Common myeloid progenitor, CD34-positive (primary cell): ENCODE results near the gene GID8.

Experiments used
- CTCF ChIA-PET: fragments of 350-600 bp; sonication (Branson Sonifier 250); formaldehyde crosslinking; loops from one replicate; lab custom pipeline; 2021; ENCODE audit warnings: antibody characterized with exemption; lab: Charles Lee
- POLR2A ChIA-PET: fragments of 350-600 bp; sonication (Branson Sonifier 250); formaldehyde crosslinking; loops from one replicate; lab custom pipeline; 2021; ENCODE audit warnings: antibody characterized with exemption; lab: Charles Lee
- DNase-seq, 3 donors: peaks; one replicate each; pipeline versions ENCODE4 v3.0.0 to v3.0.0-alpha.2; 2013
- H3K27ac ChIP-seq, 2 experiments: 1 replicate in 1 of 2; 2 replicates in 1 of 2; pipeline ENCODE4 v1.7.0; 2013; ENCODE audit warnings: inconsistent platforms in 2 of 2, low read length in 2 of 2, mild to moderate bottlenecking in 2 of 2, low read depth in 1 of 2, moderate library complexity in 1 of 2; ENCODE audit not compliant: severe bottlenecking in 2 of 2, insufficient read depth in 1 of 2, poor library complexity in 1 of 2
- H3K27me3 ChIP-seq, 5 experiments: replicated peaks in 2 of 5; 1 replicate in 3 of 5; 2 replicates in 2 of 5; pipeline versions ENCODE4 v1.6.1 to v1.7.0; 2013; ENCODE audit warnings: low read length in 4 of 5, mild to moderate bottlenecking in 2 of 5, moderate library complexity in 2 of 5, inconsistent platforms in 1 of 5; ENCODE audit not compliant: insufficient read depth in 5 of 5, control insufficient read depth in 4 of 5
- H3K36me3 ChIP-seq, 4 experiments: 1 replicate in 2 of 4; 2 replicates in 2 of 4; pipeline versions ENCODE4 v1.6.1 to v1.7.0; 2013; ENCODE audit warnings: low read length in 3 of 4, control low read depth in 1 of 4, mild to moderate bottlenecking in 1 of 4; ENCODE audit not compliant: control insufficient read depth in 4 of 4, insufficient read depth in 4 of 4
- H3K4me1 ChIP-seq, 4 experiments: 1 replicate in 3 of 4; 2 replicates in 1 of 4; pipeline versions ENCODE4 v1.6.1 to v1.7.1; 2013; ENCODE audit warnings: low read length in 3 of 4, mild to moderate bottlenecking in 3 of 4, control low read depth in 1 of 4, inconsistent platforms in 1 of 4, moderate library complexity in 1 of 4; ENCODE audit not compliant: control insufficient read depth in 4 of 4, insufficient read depth in 4 of 4; ENCODE audit errors: control extremely low read depth in 1 of 4
- H3K4me3 ChIP-seq, 7 experiments: 1 replicate in 4 of 7; 2 replicates in 3 of 7; pipeline versions ENCODE4 v1.5.1 to v1.7.0; 2013; ENCODE audit warnings: mild to moderate bottlenecking in 7 of 7, low read length in 6 of 7, moderate library complexity in 6 of 7, inconsistent platforms in 2 of 7, low read depth in 2 of 7, control low read depth in 1 of 7; ENCODE audit not compliant: insufficient read depth in 4 of 7, control insufficient read depth in 1 of 7; ENCODE audit errors: extremely low read depth in 1 of 7
- H3K9me3 ChIP-seq, 5 experiments: 1 replicate in 4 of 5; 2 replicates in 1 of 5; pipeline versions ENCODE4 v1.6.1 to v1.7.1; 2013; ENCODE audit warnings: low read length in 4 of 5, mild to moderate bottlenecking in 2 of 5, inconsistent platforms in 1 of 5, low read depth in 1 of 5, moderate library complexity in 1 of 5; ENCODE audit not compliant: control insufficient read depth in 4 of 5, insufficient read depth in 2 of 5; ENCODE audit errors: control extremely low read depth in 1 of 5
- WGBS: methylation state at CpG from one replicate; pipeline ENCODE4 v1.1.5; 2013; ENCODE audit not compliant: insufficient coverage; 5-methylcytosine and 5-hydroxymethylcytosine counted together

The GID8 gene

GRCh38 chr20:62953839-62954703, 16.1 kb downstream of the GID8 start:
- Histone ChIP-seq H3K27me3 (no peaks in the 10 kb centered on the region), H3K36me3 (peaks cover 2 to 51% (median 29%) of the 10 kb centered on the region in 4 experiments), H3K4me3 (peak overlapping the region; percentile 11 to 90 (median 67)), H3K4me1 (peaks cover 2 to 77% (median 71%) of the 10 kb centered on the region in 4 experiments), H3K27ac (peak overlapping the region; percentile 76 to 83), H3K9me3 (peaks cover 0 to 6% (median 2%) of the 10 kb centered on the region in 5 experiments)
- CTCF ChIA-PET: interaction anchor here (1.1 to 2.5 kb wide), 12 partner anchors 10 to 60 kb away, joined by 3 to 12 read pairs (median 8); partner anchors contain the start of genes DIDO1 and GID8
- WGBS: under 1% methylated on average over 28 of the region's 32 CpGs
- POLR2A ChIA-PET: interaction anchor here (1.0 to 1.6 kb wide), 3 partner anchors 10 to 47 kb away, joined by 6 to 7 read pairs (median 6); partner anchors contain the start of gene GID8
- DNase-seq: peak; percentile 93 to 99 (median 98)

- no peak for DNase-seq
- Histone ChIP-seq H3K4me1 (peaks cover 2 to 94% (median 86%) of the 10 kb centered on the region in 4 experiments), H3K27me3 (no peaks in the 10 kb centered on the region), H3K27ac (peak overlapping the region in 1 of 2 experiments; percentile 22), H3K36me3 (peaks cover 0 to 51% (median 21%) of the 10 kb centered on the region in 4 experiments), H3K9me3 (no peaks in the 10 kb centered on the region), H3K4me3 (peak overlapping the region in 2 of 7 experiments; percentile 1 to 27)
- ChIA-PET POLR2A (no interaction called here), CTCF (interaction anchor here (0.7 to 2.3 kb wide), 8 partner anchors 12 to 41 kb away, joined by 3 to 12 read pairs (median 4); partner anchors contain the start of genes DIDO1 and GID8)
- 83% methylated on average over 23 of the region's 23 CpGs for WGBS
Observed at GRCh38 chr20:62955519-62956386, 17.8 kb downstream of the GID8 start.

GRCh38 chr20:62956387-62957135, 18.6 kb downstream of the GID8 start:
- ChIA-PET POLR2A (no interaction called here), CTCF (interaction anchor here (0.8 to 1.4 kb wide), 4 partner anchors 16 to 42 kb away, joined by 3 to 4 read pairs (median 3); no protein-coding TSS in a partner anchor)
- H3K4me3 ChIP-seq: no peak overlapping the region
- peaks cover 0 to 51% (median 21%) of the 10 kb centered on the region in 4 experiments for H3K36me3 ChIP-seq
- H3K27me3 ChIP-seq: no peaks in the 10 kb centered on the region
- 95% methylated on average over 22 of the region's 25 CpGs for WGBS
- H3K27ac ChIP-seq: no peak overlapping the region
- H3K4me1 ChIP-seq: peaks cover 2 to 89% (median 83%) of the 10 kb centered on the region in 4 experiments
- H3K9me3 ChIP-seq: no peaks in the 10 kb centered on the region
- DNase-seq: no peak

GRCh38 chr20:62957136-62958117, 19.5 kb downstream of the GID8 start:
- no peak for DNase-seq
- POLR2A ChIA-PET: no interaction called here
- no peak overlapping the region for H3K4me3 ChIP-seq
- H3K9me3 ChIP-seq: no peaks in the 10 kb centered on the region
- CTCF ChIA-PET: interaction anchor here (0.8 to 1.3 kb wide), 3 partner anchors 23 to 27 kb away, joined by 3 read pairs; no protein-coding TSS in a partner anchor
- no peak overlapping the region for H3K27ac ChIP-seq
- 94% methylated on average over 34 of the region's 36 CpGs for WGBS
- H3K27me3 ChIP-seq: no peaks in the 10 kb centered on the region
- peaks cover 0 to 60% (median 26%) of the 10 kb centered on the region in 4 experiments for H3K36me3 ChIP-seq
- H3K4me1 ChIP-seq: peaks cover 0 to 81% (median 75%) of the 10 kb centered on the region in 4 experiments

- POLR2A ChIA-PET: interaction anchor here (0.9 to 1.7 kb wide), 3 partner anchors 20 to 58 kb away, joined by 3 to 5 read pairs (median 3); partner anchors contain the start of gene GID8
- no peaks in the 10 kb centered on the region for H3K27me3 ChIP-seq
- peak overlapping the region in 1 of 7 experiments; percentile 4 for H3K4me3 ChIP-seq
- peaks cover 0 to 71% (median 67%) of the 10 kb centered on the region in 4 experiments for H3K4me1 ChIP-seq
- H3K27ac ChIP-seq: peak overlapping the region in 1 of 2 experiments; percentile 40
- 83% methylated on average over 4 of the region's 10 CpGs for WGBS
- H3K36me3 ChIP-seq: peaks cover 0 to 71% (median 35%) of the 10 kb centered on the region in 4 experiments
- DNase-seq: no peak
- CTCF ChIA-PET: interaction anchor here (0.7 to 2.1 kb wide), 12 partner anchors 21 to 68 kb away, joined by 3 to 15 read pairs (median 4); no protein-coding TSS in a partner anchor
- no peaks in the 10 kb centered on the region for H3K9me3 ChIP-seq
Observed at GRCh38 chr20:62958388-62959100, 20.6 kb downstream of the GID8 start.
